PC-3 (cell line): Measurements from ENCODE around the gene SNRPA1.

Experiments used
- EZH2 ChIP-seq: fragments of 300-600 bp; sonication (generic); IDR thresholded peaks from one replicate; pipeline ENCODE4 v1.6.1; 2017; ENCODE audit warnings: antibody characterized with exemption, mild to moderate bottlenecking, low read length; ENCODE audit not compliant: unreplicated experiment
- EZH2phosphoT487 ChIP-seq: fragments of 300-600 bp; sonication (generic); IDR thresholded peaks from 2 replicates; pipeline ENCODE4 v1.6.1; 2018; ENCODE audit warnings: mild to moderate bottlenecking, antibody characterized with exemption, low read length, borderline replicate concordance

GRCh38 chr15:101309436-101310160, 14.6 kb upstream of the SNRPA1 start:
- TF ChIP-seq EZH2 (no peak), EZH2phosphoT487 (no peak)
